CD8-positive, alpha-beta memory T cell (primary cell): Measurements from ENCODE around the gene SPI1. TPM values are rescaled to one million over a fixed set of nuclear protein-coding genes. Genes with fewer than 3 reads are reported as not detected.

Experiments used
- CTCF ChIA-PET: fragments of 350-600 bp; sonication (Branson Sonifier 250); formaldehyde crosslinking; loops from one replicate; lab custom pipeline; 2021; ENCODE audit warnings: antibody characterized with exemption; lab: Charles Lee
- POLR2A ChIA-PET: fragments of 350-600 bp; sonication (Branson Sonifier 250); formaldehyde crosslinking; loops from one replicate; lab custom pipeline; 2021; ENCODE audit warnings: antibody characterized with exemption; lab: Charles Lee
- DNase-seq, 5 donors: peaks; one replicate each; pipeline versions ENCODE4 v3.0.0 to v3.0.0-alpha.2; 2020 to 2022; ENCODE audit warnings: mixed read lengths in 1 of 5
- H3K27ac ChIP-seq: one replicate; pipeline ENCODE4 v1.7.0; 2013; ENCODE audit warnings: low read depth, mild to moderate bottlenecking, low read length, moderate library complexity
- H3K27me3 ChIP-seq: 2 replicates; pipeline ENCODE4 v1.7.0; 2013; ENCODE audit warnings: low read length, mild to moderate bottlenecking; ENCODE audit not compliant: insufficient read depth, poor library complexity, severe bottlenecking
- H3K36me3 ChIP-seq: 2 replicates; pipeline ENCODE4 v1.7.0; 2013; ENCODE audit warnings: mild to moderate bottlenecking, low read length, moderate library complexity; ENCODE audit not compliant: insufficient read depth
- H3K4me1 ChIP-seq: 2 replicates; pipeline ENCODE4 v1.7.0; 2013; ENCODE audit warnings: mild to moderate bottlenecking, low read length, moderate library complexity; ENCODE audit not compliant: insufficient read depth
- H3K4me3 ChIP-seq: 2 replicates; pipeline ENCODE4 v1.7.0; 2013; ENCODE audit warnings: mild to moderate bottlenecking, low read length
- H3K9me3 ChIP-seq: 2 replicates; pipeline ENCODE4 v1.7.0; 2013; ENCODE audit warnings: mild to moderate bottlenecking, low read length
- H3K27ac Mint-ChIP-seq, 8 donors: one replicate each; pipeline ENCODE4 v1.8.0; 2020 to 2021; ENCODE audit warnings: mixed read lengths in 8 of 8, mild to moderate bottlenecking in 6 of 8, inconsistent platforms in 3 of 8, moderate library complexity in 3 of 8
- H3K27me3 Mint-ChIP-seq, 2 donors: one replicate each; pipeline ENCODE4 v1.8.0; 2020 to 2021; ENCODE audit warnings: mixed read lengths in 2 of 2, mild to moderate bottlenecking in 1 of 2, moderate library complexity in 1 of 2
- H3K36me3 Mint-ChIP-seq, 3 donors: one replicate each; pipeline ENCODE4 v1.8.0; 2020 to 2021; ENCODE audit warnings: mixed read lengths in 3 of 3, inconsistent platforms in 1 of 3, mild to moderate bottlenecking in 1 of 3
- H3K4me1 Mint-ChIP-seq, 3 donors: one replicate each; pipeline ENCODE4 v1.8.0; 2020 to 2021; ENCODE audit warnings: mixed read lengths in 3 of 3, inconsistent platforms in 1 of 3, mild to moderate bottlenecking in 1 of 3
- H3K4me3 Mint-ChIP-seq, 7 donors: one replicate each; pipeline ENCODE4 v1.8.0; 2020 to 2021; ENCODE audit warnings: mixed read lengths in 7 of 7, mild to moderate bottlenecking in 6 of 7, moderate library complexity in 4 of 7, inconsistent platforms in 2 of 7
- H3K9me3 Mint-ChIP-seq, 5 donors: one replicate each; pipeline ENCODE4 v1.8.0; 2020 to 2022; ENCODE audit warnings: mixed read lengths in 5 of 5, mild to moderate bottlenecking in 3 of 5, moderate library complexity in 2 of 5, inconsistent platforms in 1 of 5
- polyA plus RNA-seq: library from polyadenylated mRNA; unstranded; fragments of 300-500 nt; fragmentation: Illumina TruSeq; gene quantifications from one replicate; pipeline ENCODE4 v1.2.3, GENCODE V29; 2021
- total RNA-seq, 2 experiments: library from RNA; stranded (reverse); gene quantifications; one replicate each; pipeline ENCODE4 v1.2.3, GENCODE V29; 2021

The SPI1 gene
- total and polyA plus RNA-seq, 3 experiments from 2014 or later, result 1.8 to 2.0 TPM; not detected in 1

DNA sequence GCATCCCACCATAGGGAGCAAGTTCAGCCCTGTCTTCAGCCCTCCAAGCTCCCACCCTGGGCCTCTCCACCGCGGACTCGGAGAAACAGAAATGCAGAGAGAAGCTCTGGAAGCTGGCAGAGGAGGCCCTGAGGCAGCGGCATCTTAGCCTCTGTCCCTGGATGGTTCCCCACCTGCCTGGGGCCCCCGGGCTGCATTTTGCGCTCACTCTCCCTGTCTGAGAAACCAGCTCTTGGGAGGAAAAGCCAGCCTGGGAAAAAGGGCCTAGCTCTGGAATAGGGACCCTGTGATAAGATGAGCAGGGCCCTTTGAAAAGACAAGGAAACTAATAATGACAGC lies 12.0 kb upstream of the SPI1 start:
- ChIA-PET POLR2A (no interaction called here), CTCF (interaction anchor here (0.9 to 10.0 kb wide), 4 partner anchors 9 to 21 kb away, joined by 4 to 106 read pairs (median 8); no protein-coding TSS in a partner anchor)
- DNase-seq, result no peak
- Mint-ChIP-seq H3K27ac (peak overlapping the region in 7 of 8 donors; percentile 7 to 84 (median 51)), H3K4me3 (peak overlapping the region in 1 of 7 donors; percentile 74), H3K9me3 (no peaks in the 10 kb centered on the region), H3K4me1 (peaks cover 39 to 68% (median 56%) of the 10 kb centered on the region in 3 donors), H3K27me3 (no peaks in the 10 kb centered on the region), H3K36me3 (no peaks in the 10 kb centered on the region)
- H3K4me1 ChIP-seq, result peaks cover 40% of the 10 kb centered on the region
- no peak overlapping the region for H3K4me3 ChIP-seq
- H3K27ac ChIP-seq, result no peak overlapping the region
- H3K27me3 ChIP-seq, result no peaks in the 10 kb centered on the region
- H3K9me3 ChIP-seq, result no peaks in the 10 kb centered on the region
- H3K36me3 ChIP-seq, result no peaks in the 10 kb centered on the region

DNA sequence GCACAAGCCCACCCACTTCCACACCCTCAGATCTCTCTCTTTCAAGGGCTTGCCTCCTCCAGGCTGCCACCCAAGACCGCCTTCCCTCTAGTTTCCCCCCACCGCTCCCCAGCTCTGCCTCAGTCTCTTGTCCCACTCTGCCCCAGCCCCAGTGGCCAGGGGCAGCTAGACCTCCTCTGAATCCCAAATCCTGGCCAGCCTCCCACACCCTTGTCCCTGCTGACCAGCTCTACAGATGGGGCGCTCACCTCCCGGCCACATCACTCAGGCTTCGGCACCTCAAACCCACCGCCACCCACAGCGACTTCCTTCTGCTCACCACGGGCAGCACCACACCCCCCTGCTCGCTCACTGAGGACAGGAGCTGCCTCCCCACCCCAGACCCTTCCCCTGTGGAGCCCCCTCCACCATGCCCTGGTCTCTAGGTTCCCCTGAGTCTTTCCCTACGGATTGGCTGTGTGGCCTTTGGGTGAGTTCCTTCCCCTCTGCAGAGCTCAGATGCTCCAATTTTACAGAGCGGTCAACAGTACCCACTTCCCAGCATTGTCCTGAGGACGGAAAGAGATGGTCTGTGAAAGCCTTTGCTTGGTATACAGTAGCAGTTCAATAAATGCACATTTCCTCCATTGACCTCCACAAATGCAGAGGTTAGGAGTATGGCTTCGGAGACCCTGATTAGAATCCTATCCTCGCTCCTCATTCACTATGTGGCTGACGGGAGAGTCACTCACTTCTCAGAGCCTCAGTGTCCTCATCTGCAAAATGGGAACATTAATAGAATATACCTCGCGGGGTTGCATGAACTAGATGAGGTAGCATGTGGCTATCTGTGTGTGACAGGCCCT lies 11.5 kb upstream of the SPI1 start:
- Histone ChIP-seq H3K27me3 (no peaks in the 10 kb centered on the region), H3K4me1 (peaks cover 34% of the 10 kb centered on the region), H3K36me3 (no peaks in the 10 kb centered on the region), H3K27ac (no peak overlapping the region), H3K9me3 (no peaks in the 10 kb centered on the region), H3K4me3 (no peak overlapping the region)
- H3K27ac Mint-ChIP-seq, result peak overlapping the region in 4 of 8 donors; percentile 38 to 68 (median 56)
- peak overlapping the region in 6 of 7 donors; percentile 61 to 87 (median 75) for H3K4me3 Mint-ChIP-seq
- CTCF ChIA-PET, result interaction anchor here (0.9 to 10.0 kb wide), 4 partner anchors 9 to 22 kb away, joined by 4 to 106 read pairs (median 8); no protein-coding TSS in a partner anchor
- H3K27me3 Mint-ChIP-seq, result no peaks in the 10 kb centered on the region
- H3K4me1 Mint-ChIP-seq, result peaks cover 38 to 62% (median 50%) of the 10 kb centered on the region in 3 donors
- no peaks in the 10 kb centered on the region for H3K9me3 Mint-ChIP-seq
- H3K36me3 Mint-ChIP-seq, result no peaks in the 10 kb centered on the region
- DNase-seq, result peak in 1 of 5 donors; percentile 18
- POLR2A ChIA-PET, result interaction anchor here (1.0 kb wide), 1 partner anchor 10 kb away, joined by 3 read pairs; no protein-coding TSS in a partner anchor

DNA sequence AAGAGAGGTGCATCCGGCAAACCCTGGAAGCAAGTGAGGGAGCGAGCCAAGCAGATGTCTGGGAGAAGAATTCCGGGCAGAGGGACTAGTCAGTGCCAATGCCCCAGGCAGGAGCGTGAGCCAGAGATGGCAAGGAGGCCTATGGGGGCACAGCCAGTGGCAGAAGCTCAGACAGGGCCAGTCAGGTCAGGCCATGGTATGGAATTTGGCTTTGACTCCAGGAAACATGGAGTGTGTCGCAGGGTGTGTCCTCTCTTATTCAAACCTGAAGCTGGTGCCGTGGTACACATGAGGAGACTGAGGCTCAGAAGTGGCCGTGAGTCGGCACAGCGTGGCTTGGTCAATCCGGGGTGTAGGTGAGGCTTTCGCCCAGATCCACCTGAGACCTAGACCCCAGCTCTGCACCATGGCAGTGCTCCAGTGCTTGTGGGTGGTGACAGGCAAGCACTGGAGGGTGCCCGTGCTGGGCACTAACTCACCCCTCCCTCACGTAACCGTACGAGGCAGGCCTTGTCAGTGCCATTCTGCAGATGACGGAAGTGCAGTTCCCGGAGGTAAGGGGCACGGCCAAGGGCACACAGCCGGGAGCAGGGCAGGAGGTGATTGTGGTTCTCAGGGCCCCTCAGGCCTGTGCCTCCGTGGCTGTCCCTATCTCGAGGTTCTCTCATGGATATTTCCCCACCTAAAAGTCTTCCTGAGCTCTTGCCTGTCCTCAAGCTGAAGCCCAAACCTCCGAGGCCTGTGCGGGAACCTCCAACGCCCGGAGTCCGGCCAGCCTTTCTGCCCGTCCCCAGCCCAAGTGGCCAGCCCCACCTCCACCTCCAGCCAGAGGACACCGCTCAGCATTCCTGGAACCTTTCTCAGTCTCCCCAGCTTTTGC lies 10.6 kb upstream of the SPI1 start:
- Histone ChIP-seq H3K4me1 (peaks cover 25% of the 10 kb centered on the region), H3K9me3 (no peaks in the 10 kb centered on the region), H3K27ac (no peak overlapping the region), H3K4me3 (no peak overlapping the region), H3K36me3 (no peaks in the 10 kb centered on the region), H3K27me3 (no peaks in the 10 kb centered on the region)
- ChIA-PET POLR2A (interaction anchor here (0.6 to 1.0 kb wide), 2 partner anchors 11 to 632 kb away, joined by 3 read pairs; no protein-coding TSS in a partner anchor), CTCF (interaction anchor here (1.4 to 10.0 kb wide), 3 partner anchors 13 to 23 kb away, joined by 3 to 106 read pairs (median 10); no protein-coding TSS in a partner anchor)
- Mint-ChIP-seq H3K27me3 (no peaks in the 10 kb centered on the region), H3K27ac (peak overlapping the region in 3 of 8 donors; percentile 38 to 57 (median 56)), H3K36me3 (no peaks in the 10 kb centered on the region), H3K4me3 (peak overlapping the region in 6 of 7 donors; percentile 61 to 87 (median 75)), H3K9me3 (no peaks in the 10 kb centered on the region), H3K4me1 (peaks cover 30 to 54% (median 41%) of the 10 kb centered on the region in 3 donors)
- DNase-seq, result no peak

DNA sequence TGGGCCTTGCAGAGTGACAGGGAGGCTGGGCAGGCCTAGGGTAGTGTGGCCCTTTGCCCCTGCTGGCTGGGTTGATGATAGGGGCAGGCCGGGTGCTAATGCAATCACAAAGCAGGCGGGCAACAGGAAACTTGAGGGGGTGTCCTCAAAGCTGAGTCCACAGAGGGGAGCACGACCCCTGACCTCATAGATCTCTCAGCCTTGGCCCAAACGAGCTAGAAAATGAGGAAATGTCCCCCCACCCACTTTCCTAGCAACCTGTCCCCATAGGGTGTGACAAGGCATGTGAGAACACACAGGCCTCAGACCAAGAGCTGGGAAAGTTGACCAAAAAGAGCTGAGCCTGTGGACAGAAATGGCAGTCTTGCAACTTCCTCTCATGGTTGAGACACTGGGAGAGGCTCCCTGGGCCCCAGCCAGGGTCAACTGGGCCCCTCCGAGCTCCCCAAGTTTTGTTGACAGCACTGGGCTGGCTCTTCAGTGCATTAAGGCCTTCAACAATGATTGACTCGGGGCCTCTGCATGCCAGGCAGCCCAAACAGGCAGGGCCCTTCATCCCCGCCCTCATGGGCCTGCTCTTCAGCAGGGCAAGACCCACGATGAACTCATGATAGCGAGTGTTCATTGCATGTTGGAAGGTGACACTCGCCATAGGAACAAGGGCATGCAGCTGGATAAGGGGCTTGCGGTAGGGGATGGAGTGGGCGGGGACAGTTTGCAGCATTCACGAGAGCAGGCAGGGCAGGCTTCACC lies 9.8 kb upstream of the SPI1 start:
- no peaks in the 10 kb centered on the region for H3K27me3 ChIP-seq
- CTCF ChIA-PET, result interaction anchor here (1.4 to 10.0 kb wide), 3 partner anchors 14 to 24 kb away, joined by 3 to 106 read pairs (median 5); no protein-coding TSS in a partner anchor
- H3K4me3 ChIP-seq, result no peak overlapping the region
- DNase-seq, result no peak
- no peaks in the 10 kb centered on the region for H3K9me3 Mint-ChIP-seq
- POLR2A ChIA-PET, result no interaction called here
- H3K27ac ChIP-seq, result no peak overlapping the region
- peaks cover 25 to 47% (median 34%) of the 10 kb centered on the region in 3 donors for H3K4me1 Mint-ChIP-seq
- no peaks in the 10 kb centered on the region for H3K9me3 ChIP-seq
- no peak overlapping the region for H3K4me3 Mint-ChIP-seq
- no peaks in the 10 kb centered on the region for H3K36me3 Mint-ChIP-seq
- H3K27me3 Mint-ChIP-seq, result no peaks in the 10 kb centered on the region
- H3K36me3 ChIP-seq, result no peaks in the 10 kb centered on the region
- H3K27ac Mint-ChIP-seq, result no peak overlapping the region
- H3K4me1 ChIP-seq, result peaks cover 17% of the 10 kb centered on the region

DNA sequence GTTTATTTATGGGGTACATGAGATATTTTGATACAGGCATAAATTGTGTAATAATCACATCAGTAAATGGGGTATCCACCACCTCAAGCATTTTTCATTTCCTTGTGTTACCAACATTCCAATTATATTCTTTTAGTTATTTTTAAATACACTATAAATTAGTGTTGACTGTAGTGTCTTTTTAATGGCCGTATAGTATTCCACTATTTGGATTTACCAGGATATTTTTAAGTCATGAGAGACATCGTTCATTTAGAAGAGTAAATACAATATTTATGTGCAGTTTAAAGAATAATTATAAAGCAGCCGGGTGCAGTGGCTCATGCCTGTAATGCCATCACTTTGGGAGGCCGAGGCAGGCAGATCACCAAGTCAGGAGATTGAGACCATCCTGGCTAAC lies 6.2 kb upstream of the SPI1 start:
- Histone ChIP-seq H3K4me1 (peaks cover 7% of the 10 kb centered on the region), H3K27ac (no peak overlapping the region), H3K4me3 (no peak overlapping the region), H3K27me3 (no peaks in the 10 kb centered on the region), H3K36me3 (no peaks in the 10 kb centered on the region), H3K9me3 (no peaks in the 10 kb centered on the region)
- no peak for DNase-seq
- Mint-ChIP-seq H3K36me3 (no peaks in the 10 kb centered on the region), H3K27me3 (peaks cover 0 to 2% of the 10 kb centered on the region in 2 donors), H3K4me3 (no peak overlapping the region), H3K27ac (no peak overlapping the region), H3K9me3 (no peaks in the 10 kb centered on the region), H3K4me1 (peaks cover 8 to 16% (median 11%) of the 10 kb centered on the region in 3 donors)
- CTCF ChIA-PET, result no interaction called here
- POLR2A ChIA-PET, result interaction anchor here (0.7 kb wide), 1 partner anchor 136 kb away, joined by 3 read pairs; no protein-coding TSS in a partner anchor

DNA sequence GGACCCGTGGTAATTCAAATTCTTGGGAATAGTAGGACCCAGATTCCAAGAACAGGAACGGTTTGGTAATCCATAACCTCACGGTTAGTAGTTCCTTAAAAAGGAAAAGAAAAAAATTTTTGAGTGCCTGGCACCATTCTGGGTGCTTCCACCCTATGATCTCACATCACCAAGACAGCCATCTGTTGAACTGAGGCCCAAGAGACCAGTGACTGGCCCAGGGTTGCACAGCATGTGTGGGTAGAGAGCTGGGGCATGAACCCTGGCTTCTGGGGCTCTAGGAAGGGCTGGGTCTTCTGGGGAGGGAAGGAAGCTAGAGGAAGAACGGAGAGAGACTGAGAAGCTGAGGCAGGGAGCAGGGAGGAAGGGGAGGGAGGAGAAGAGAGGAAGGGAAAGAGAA lies 4.7 kb upstream of the SPI1 start:
- no peaks in the 10 kb centered on the region for H3K36me3 Mint-ChIP-seq
- Histone ChIP-seq H3K4me3 (no peak overlapping the region), H3K9me3 (no peaks in the 10 kb centered on the region), H3K27me3 (no peaks in the 10 kb centered on the region), H3K4me1 (no peaks in the 10 kb centered on the region), H3K36me3 (no peaks in the 10 kb centered on the region), H3K27ac (no peak overlapping the region)
- H3K4me3 Mint-ChIP-seq, result no peak overlapping the region
- DNase-seq, result no peak
- H3K27ac Mint-ChIP-seq, result no peak overlapping the region
- ChIA-PET CTCF (interaction anchor here (1.9 kb wide), 1 partner anchor 9 kb away, joined by 6 read pairs; no protein-coding TSS in a partner anchor), POLR2A (no interaction called here)
- peaks cover 0 to 4% (median 0%) of the 10 kb centered on the region in 3 donors for H3K4me1 Mint-ChIP-seq
- H3K9me3 Mint-ChIP-seq, result no peaks in the 10 kb centered on the region
- peaks cover 0 to 2% of the 10 kb centered on the region in 2 donors for H3K27me3 Mint-ChIP-seq

DNA sequence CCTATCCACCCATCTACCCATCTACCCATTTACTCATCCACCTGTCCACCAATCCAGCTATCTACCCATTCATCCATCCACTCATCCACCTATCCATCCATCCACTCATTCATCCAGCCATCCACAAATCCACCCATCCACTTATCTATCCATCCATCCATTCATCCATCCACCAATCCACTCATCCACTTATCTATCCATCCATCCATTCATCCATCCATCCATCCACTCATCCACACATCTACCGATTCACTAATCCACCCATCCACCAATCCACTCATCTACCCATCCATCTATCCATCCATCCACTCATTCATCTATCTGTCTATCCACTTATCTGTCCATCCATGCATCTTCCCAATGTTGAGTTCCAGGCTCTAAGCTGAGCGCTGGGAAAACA lies 1.7 kb upstream of the SPI1 start:
- Histone ChIP-seq H3K27ac (no peak overlapping the region), H3K4me1 (no peaks in the 10 kb centered on the region), H3K4me3 (no peak overlapping the region), H3K9me3 (no peaks in the 10 kb centered on the region), H3K27me3 (no peaks in the 10 kb centered on the region), H3K36me3 (no peaks in the 10 kb centered on the region)
- H3K4me1 Mint-ChIP-seq, result no peaks in the 10 kb centered on the region
- H3K36me3 Mint-ChIP-seq, result no peaks in the 10 kb centered on the region
- POLR2A ChIA-PET, result no interaction called here
- H3K4me3 Mint-ChIP-seq, result no peak overlapping the region
- peaks cover 0 to 2% of the 10 kb centered on the region in 2 donors for H3K27me3 Mint-ChIP-seq
- no peaks in the 10 kb centered on the region for H3K9me3 Mint-ChIP-seq
- H3K27ac Mint-ChIP-seq, result no peak overlapping the region
- CTCF ChIA-PET, result no interaction called here
- DNase-seq, result no peak
